ENCODE data around the gene KLB.

The KLB gene

GRCh38 chr4:39469429-39470077 is 62.8 kb downstream of the KLB start:
- Histone ChIP-seq H3K27ac (replicated peaks) (peak overlapping the region; percentile 72), H3K27me3 (ENCODE audit: insufficient read depth, poor library complexity, severe bottlenecking) (no peaks in the 10 kb centered on the region), H3K4me3 (replicated peaks; ENCODE audit: insufficient read depth, low read length) (no peak overlapping the region)
- TF ChIP-seq POLR2AphosphoS5 (IDR thresholded peaks at IDR 0.05; ENCODE audit: low read depth) (no peak), CTCF (IDR thresholded peaks at IDR 0.05; ENCODE audit: insufficient read depth, low read length) (peak; percentile 67)
- peak; percentile 61 to 70 for DNase-seq (ENCODE audit: low read depth in 1 of 2, low spot score in 1 of 2)

- TF ChIP-seq GABPA (IDR thresholded peaks at IDR 0.05; ENCODE audit: low read depth) (no peak), REST (IDR thresholded peaks at IDR 0.05; ENCODE audit: insufficient replicate concordance, low read depth) (no peak), POLR2AphosphoS5 (IDR thresholded peaks at IDR 0.05; ENCODE audit: low read depth) (no peak), SPI1 (IDR thresholded peaks at IDR 0.05; ENCODE audit: borderline replicate concordance, low read depth) (no peak), CTCF (IDR thresholded peaks at IDR 0.05; ENCODE audit: insufficient read depth, low read length) (no peak)
- Histone ChIP-seq H3K27me3 (ENCODE audit: insufficient read depth, poor library complexity, severe bottlenecking) (no peaks in the 10 kb centered on the region), H3K4me3 (replicated peaks; ENCODE audit: insufficient read depth, low read length) (no peak overlapping the region), H3K27ac (replicated peaks) (no peak overlapping the region)
- no peak for DNase-seq (ENCODE audit: low read depth in 1 of 2, low spot score in 1 of 2)
These were observed 63.7 kb downstream of the KLB start for GRCh38 chr4:39470402-39470801.

GRCh38 chr4:39472396-39472795 is 65.7 kb downstream of the KLB start:
- TF ChIP-seq SPI1 (IDR thresholded peaks at IDR 0.05; ENCODE audit: borderline replicate concordance, low read depth) (no peak), CTCF (IDR thresholded peaks at IDR 0.05; ENCODE audit: insufficient read depth, low read length) (no peak), GABPA (IDR thresholded peaks at IDR 0.05; ENCODE audit: low read depth) (no peak), REST (IDR thresholded peaks at IDR 0.05; ENCODE audit: insufficient replicate concordance, low read depth) (no peak), POLR2AphosphoS5 (IDR thresholded peaks at IDR 0.05; ENCODE audit: low read depth) (no peak)
- no peak overlapping the region for H3K27ac ChIP-seq (replicated peaks)
- no peak for DNase-seq (ENCODE audit: low read depth in 1 of 2, low spot score in 1 of 2)
- no peaks in the 10 kb centered on the region for H3K27me3 ChIP-seq (ENCODE audit: insufficient read depth, poor library complexity, severe bottlenecking)
- no peak overlapping the region for H3K4me3 ChIP-seq (replicated peaks; ENCODE audit: insufficient read depth, low read length)
